H1 (cell line): ENCODE measurements around the gene C2orf81. TPM values are rescaled to one million over a fixed set of nuclear protein-coding genes. Genes with fewer than 3 reads are reported as not detected.
A peak's percentile ranks its signal among the peaks of the same experiment; 100 is the strongest.

ENCODE experiments used
- BCL11A ChIP-seq, 2 experiments: IDR thresholded peaks; one replicate each; pipeline ENCODE4 v1.6.1; 2011; ENCODE audit warnings: low read depth in 2 of 2, low read length in 2 of 2, mild to moderate bottlenecking in 2 of 2
- CHD2 ChIP-seq: IDR thresholded peaks from 2 replicates; pipeline ENCODE4 v1.6.1; 2012; ENCODE audit warnings: low read length, improper control_type of control experiment
- CTBP2 ChIP-seq: IDR thresholded peaks from 2 replicates; pipeline ENCODE4 v1.7.0; 2011; ENCODE audit warnings: borderline replicate concordance, mild to moderate bottlenecking, moderate library complexity, mixed read lengths, low read length; ENCODE audit not compliant: insufficient read depth, insufficient read length
- EGR1 ChIP-seq: IDR thresholded peaks from 2 replicates; pipeline ENCODE4 v1.6.1; 2011; ENCODE audit warnings: low read depth, low read length, borderline replicate concordance
- FOSL1 ChIP-seq: IDR thresholded peaks from 2 replicates; pipeline ENCODE4 v1.6.1; 2011; ENCODE audit warnings: mild to moderate bottlenecking, low read depth, low read length, moderate library complexity; ENCODE audit not compliant: insufficient read depth
- KDM1A ChIP-seq: fragments of 200-600, 300-600 bp; sonication (generic); IDR thresholded peaks from 2 replicates; pipeline ENCODE4 v1.7.1; 2016; ENCODE audit warnings: mild to moderate bottlenecking, low read length, borderline replicate concordance
- KDM4A ChIP-seq: IDR thresholded peaks from one replicate; pipeline ENCODE4 v1.7.1; 2012; ENCODE audit warnings: low read depth, mild to moderate bottlenecking, moderate library complexity, low read length, inconsistent platforms; ENCODE audit not compliant: severe bottlenecking
- KDM5A ChIP-seq: fragments of 200-600 bp; IDR thresholded peaks from 2 replicates; pipeline ENCODE4 v1.7.1; 2012; ENCODE audit warnings: mild to moderate bottlenecking, low read length, inconsistent platforms, mixed read lengths
- NANOG ChIP-seq: IDR thresholded peaks from 2 replicates; pipeline ENCODE4 v1.6.1; 2011; ENCODE audit warnings: low read length, low read depth, mild to moderate bottlenecking, inconsistent platforms; ENCODE audit not compliant: insufficient read depth, poor library complexity, severe bottlenecking
- POLR2A ChIP-seq, 2 experiments: IDR thresholded peaks; 1 replicate in 1 of 2; 2 replicates in 1 of 2; pipeline ENCODE4 v1.6.1; 2011; ENCODE audit warnings: low read depth in 2 of 2, low read length in 2 of 2, mild to moderate bottlenecking in 2 of 2; ENCODE audit errors: control extremely low read depth in 1 of 2
- POLR2AphosphoS5 ChIP-seq: IDR thresholded peaks from 2 replicates; pipeline ENCODE4 v1.6.1; 2011; ENCODE audit warnings: low read depth, low read length
- RFX5 ChIP-seq: IDR thresholded peaks from 2 replicates; pipeline ENCODE4 v1.6.1; 2011; ENCODE audit warnings: low read depth, low read length, improper control_type of control experiment, borderline replicate concordance
- RXRA ChIP-seq: IDR thresholded peaks from 2 replicates; pipeline ENCODE4 v1.6.1; 2011; ENCODE audit warnings: low read depth, mild to moderate bottlenecking, low read length, moderate library complexity; ENCODE audit not compliant: insufficient read depth
- SIRT6 ChIP-seq: IDR thresholded peaks from one replicate; pipeline ENCODE4 v1.7.1; 2012; ENCODE audit warnings: low read length, inconsistent platforms
- SRF ChIP-seq: IDR thresholded peaks from 2 replicates; pipeline ENCODE4 v1.6.1; 2011; ENCODE audit warnings: mild to moderate bottlenecking, low read depth, low read length, moderate library complexity
- TCF12 ChIP-seq: IDR thresholded peaks from 2 replicates; pipeline ENCODE4 v1.6.1; 2011; ENCODE audit warnings: low read depth, mild to moderate bottlenecking, low read length
- polyA plus RNA-seq, 7 experiments: library from polyadenylated mRNA; depleted of rRNA in 3 of 7; stranded (reverse) in 5 of 7; unstranded in 2 of 7; fragments of >200 nt in 5 of 7; fragments of 200-250 nt in 2 of 7; gene quantifications; 1 replicate in 5 of 7; 2 replicates in 1 of 7; 4 replicates in 1 of 7; pipeline versions ENCODE4 v1.2.1 to v1.2.3, GENCODE V29; 2011 to 2013; ENCODE audit warnings: missing spikeins in 2 of 7, mixed read lengths in 2 of 7
- total RNA-seq: library from RNA; stranded (reverse); fragmentation: NEBNext Ultra II Directional; extraction: Animal tissue kit (Norgen Biotek cat#: 25700); gene quantifications from 2 replicates; pipeline ENCODE4 v1.2.1, GENCODE V29; 2021
- TF ChIP-seq, protein P1 (sequence below): IDR thresholded peaks from 2 replicates; pipeline ENCODE4 v1.6.1; 2011; ENCODE audit warnings: low read length, improper control_type of control experiment
- TF ChIP-seq, protein P2 (sequence below): IDR thresholded peaks from 2 replicates; pipeline ENCODE4 v1.6.1; 2012; ENCODE audit warnings: inconsistent platforms
- TF ChIP-seq, protein P3 (sequence below): IDR thresholded peaks from 2 replicates; pipeline ENCODE4 v1.6.1; 2012; ENCODE audit warnings: inconsistent platforms
- TF ChIP-seq, protein P4 (sequence below), 3 experiments: IDR thresholded peaks; 1 replicate in 2 of 3; 2 replicates in 1 of 3; pipeline versions ENCODE4 v1.5.1 to v1.6.1; 2011; ENCODE audit warnings: low read length in 3 of 3, mild to moderate bottlenecking in 3 of 3, inconsistent platforms in 2 of 3, low read depth in 1 of 3, moderate library complexity in 1 of 3; ENCODE audit not compliant: insufficient read depth in 1 of 3; ENCODE audit errors: control extremely low read depth in 1 of 3

C2orf81 gene
- total and polyA plus RNA-seq, 2 of the 8 experiments (the other 6 are each of a cell fraction or from before 2014, with no cell fraction given) = 1.6 to 3.3 TPM

DNA sequence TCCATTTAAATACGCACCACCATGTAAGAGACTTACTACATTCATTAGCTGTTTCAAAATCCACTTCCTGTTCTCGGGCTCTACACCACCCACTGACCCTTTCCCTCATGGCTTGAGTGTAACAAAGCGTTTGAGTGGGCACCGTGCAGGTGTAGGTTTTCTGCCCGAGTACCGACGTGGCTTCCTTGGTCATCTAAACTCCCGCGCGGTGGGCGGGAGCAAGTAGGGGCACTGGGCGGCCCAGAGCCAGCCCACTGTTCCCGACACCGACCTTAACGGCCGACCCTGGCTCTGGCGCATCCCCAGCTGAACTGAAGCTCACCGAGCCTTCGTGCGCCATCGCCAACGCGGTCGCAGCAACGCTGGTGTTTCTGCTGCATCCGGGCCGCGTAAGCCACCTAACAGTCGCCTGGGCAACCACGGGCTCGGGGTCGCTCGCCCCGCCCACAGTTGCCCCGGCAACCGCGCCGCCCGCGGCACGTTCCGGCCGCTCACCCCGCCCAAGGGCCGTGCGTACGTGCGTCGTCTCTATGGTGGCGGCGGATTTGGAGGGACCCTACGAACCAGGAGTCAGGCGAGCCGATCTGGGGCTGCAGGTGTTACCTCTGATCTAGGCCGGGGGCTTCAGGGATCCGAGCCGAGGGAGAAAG, at the start of gene C2orf81, which contains the start of gene WDR54 (continued):
- no peak for TF ChIP-seq CHD2
- TF ChIP-seq, protein P1, sequence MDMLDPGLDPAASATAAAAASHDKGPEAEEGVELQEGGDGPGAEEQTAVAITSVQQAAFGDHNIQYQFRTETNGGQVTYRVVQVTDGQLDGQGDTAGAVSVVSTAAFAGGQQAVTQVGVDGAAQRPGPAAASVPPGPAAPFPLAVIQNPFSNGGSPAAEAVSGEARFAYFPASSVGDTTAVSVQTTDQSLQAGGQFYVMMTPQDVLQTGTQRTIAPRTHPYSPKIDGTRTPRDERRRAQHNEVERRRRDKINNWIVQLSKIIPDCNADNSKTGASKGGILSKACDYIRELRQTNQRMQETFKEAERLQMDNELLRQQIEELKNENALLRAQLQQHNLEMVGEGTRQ = 0 out of 2 replicates have a peak, but pooled peaks have one; percentile 15
- 0 out of 2 replicates have a peak, but pooled peaks have one; percentile 29 for TF ChIP-seq EGR1
- no peak for TF ChIP-seq NANOG
- peak in 1 of 2 experiments; percentile 92; a peak in 2 of 3 replicates for TF ChIP-seq POLR2A (IDR thresholded peaks at IDR 0.05; ENCODE audit: control extremely low read depth in 1 of 2, low read depth in 2 of 2, low read length in 2 of 2)
- TF ChIP-seq RXRA = no peak
- TF ChIP-seq BCL11A (IDR thresholded peaks at IDR 0.05; ENCODE audit: low read depth in 2 of 2, low read length in 2 of 2) = no peak
- TF ChIP-seq KDM1A = no peak
- peak; percentile 94 for TF ChIP-seq POLR2AphosphoS5
- TF ChIP-seq TCF12 = no peak
- TF ChIP-seq, protein P2, sequence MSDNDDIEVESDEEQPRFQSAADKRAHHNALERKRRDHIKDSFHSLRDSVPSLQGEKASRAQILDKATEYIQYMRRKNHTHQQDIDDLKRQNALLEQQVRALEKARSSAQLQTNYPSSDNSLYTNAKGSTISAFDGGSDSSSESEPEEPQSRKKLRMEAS = peak; percentile 95
- peak; percentile 14 for TF ChIP-seq KDM4A
- TF ChIP-seq, protein P3, sequence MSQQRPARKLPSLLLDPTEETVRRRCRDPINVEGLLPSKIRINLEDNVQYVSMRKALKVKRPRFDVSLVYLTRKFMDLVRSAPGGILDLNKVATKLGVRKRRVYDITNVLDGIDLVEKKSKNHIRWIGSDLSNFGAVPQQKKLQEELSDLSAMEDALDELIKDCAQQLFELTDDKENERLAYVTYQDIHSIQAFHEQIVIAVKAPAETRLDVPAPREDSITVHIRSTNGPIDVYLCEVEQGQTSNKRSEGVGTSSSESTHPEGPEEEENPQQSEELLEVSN = peak; percentile 84
- no peak for TF ChIP-seq RFX5
- TF ChIP-seq SRF = no peak
- TF ChIP-seq KDM5A = no peak
- TF ChIP-seq CTBP2 = no peak
- TF ChIP-seq SIRT6 = no peak
- no peak for TF ChIP-seq FOSL1
- TF ChIP-seq, protein P4, sequence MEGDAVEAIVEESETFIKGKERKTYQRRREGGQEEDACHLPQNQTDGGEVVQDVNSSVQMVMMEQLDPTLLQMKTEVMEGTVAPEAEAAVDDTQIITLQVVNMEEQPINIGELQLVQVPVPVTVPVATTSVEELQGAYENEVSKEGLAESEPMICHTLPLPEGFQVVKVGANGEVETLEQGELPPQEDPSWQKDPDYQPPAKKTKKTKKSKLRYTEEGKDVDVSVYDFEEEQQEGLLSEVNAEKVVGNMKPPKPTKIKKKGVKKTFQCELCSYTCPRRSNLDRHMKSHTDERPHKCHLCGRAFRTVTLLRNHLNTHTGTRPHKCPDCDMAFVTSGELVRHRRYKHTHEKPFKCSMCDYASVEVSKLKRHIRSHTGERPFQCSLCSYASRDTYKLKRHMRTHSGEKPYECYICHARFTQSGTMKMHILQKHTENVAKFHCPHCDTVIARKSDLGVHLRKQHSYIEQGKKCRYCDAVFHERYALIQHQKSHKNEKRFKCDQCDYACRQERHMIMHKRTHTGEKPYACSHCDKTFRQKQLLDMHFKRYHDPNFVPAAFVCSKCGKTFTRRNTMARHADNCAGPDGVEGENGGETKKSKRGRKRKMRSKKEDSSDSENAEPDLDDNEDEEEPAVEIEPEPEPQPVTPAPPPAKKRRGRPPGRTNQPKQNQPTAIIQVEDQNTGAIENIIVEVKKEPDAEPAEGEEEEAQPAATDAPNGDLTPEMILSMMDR (IDR thresholded peaks at IDR 0.05; ENCODE audit: control extremely low read depth in 1 of 3, insufficient read depth in 1 of 3, low read depth in 1 of 3, low read length in 3 of 3) = no peak
